ENCODE measurements around the gene ATXN10.

ATXN10 gene

DNA sequence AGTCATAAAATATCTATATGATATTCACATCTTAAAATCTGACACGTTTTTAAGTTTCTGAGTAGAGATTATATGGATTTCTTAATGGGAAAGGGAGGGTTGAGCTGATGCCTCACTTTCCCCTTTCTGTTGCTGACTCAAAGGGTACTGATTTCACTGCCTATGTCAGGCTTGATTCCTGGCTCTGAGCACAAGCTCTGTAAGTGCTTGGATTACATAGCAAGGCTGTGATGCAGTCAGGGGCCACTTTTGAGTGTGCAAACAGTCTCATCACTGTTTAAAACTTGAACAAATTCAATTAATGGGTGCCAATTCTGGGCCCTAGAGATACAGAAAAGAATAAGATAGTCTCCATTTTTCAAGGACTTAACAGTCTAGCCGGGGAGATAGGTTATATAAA lies 14.4 kb downstream of the ATXN10 start:
- H3K36me3 ChIP-seq (ENCODE audit: control insufficient read depth in 5 of 5, insufficient read depth in 5 of 5, low read length in 5 of 5), result peaks cover 0 to 13% (median 4%) of the 10 kb centered on the region in 5 donors
- no peaks in the 10 kb centered on the region for H3K27me3 ChIP-seq (ENCODE audit: control insufficient read depth in 5 of 5, insufficient read depth in 4 of 5, low read length in 5 of 5)
- H3K9ac ChIP-seq (ENCODE audit: low read length in 5 of 5), result no peak overlapping the region
- H3K27ac ChIP-seq (ENCODE audit: low read depth, low read length), result no peak overlapping the region
- no peak overlapping the region for H3K4me3 ChIP-seq (ENCODE audit: low read depth in 1 of 5, low read length in 5 of 5)
- H3K4me1 ChIP-seq (ENCODE audit: control insufficient read depth in 5 of 5, insufficient read depth in 5 of 5, low read length in 5 of 5), result peaks cover 0 to 32% (median 20%) of the 10 kb centered on the region in 5 donors
- H3K9me3 ChIP-seq (ENCODE audit: control insufficient read depth in 5 of 5, low read length in 5 of 5), result no peaks in the 10 kb centered on the region

DNA sequence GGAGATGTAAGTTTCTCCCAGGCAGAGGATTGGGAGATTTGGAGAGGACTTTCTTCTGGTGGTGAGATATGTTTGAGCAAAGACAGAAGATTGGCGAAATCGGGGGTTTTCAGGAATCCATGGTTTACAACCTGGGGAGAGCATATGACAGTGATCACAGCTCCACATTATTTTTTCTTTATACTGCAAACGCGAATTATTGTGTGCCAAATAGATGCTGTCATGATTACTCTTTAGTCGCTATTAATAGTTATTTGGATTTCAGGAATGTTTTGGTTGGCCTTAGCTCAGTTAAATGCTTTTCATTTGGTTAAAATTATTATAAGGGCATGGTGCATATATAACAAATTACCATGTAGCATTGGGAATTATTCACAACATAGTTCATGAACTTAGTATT lies 15.2 kb downstream of the ATXN10 start:
- no peak overlapping the region for H3K4me3 ChIP-seq (ENCODE audit: low read depth in 1 of 5, low read length in 5 of 5)
- no peak overlapping the region for H3K9ac ChIP-seq (ENCODE audit: low read length in 5 of 5)
- peaks cover 0 to 32% (median 19%) of the 10 kb centered on the region in 5 donors for H3K4me1 ChIP-seq (ENCODE audit: control insufficient read depth in 5 of 5, insufficient read depth in 5 of 5, low read length in 5 of 5)

DNA sequence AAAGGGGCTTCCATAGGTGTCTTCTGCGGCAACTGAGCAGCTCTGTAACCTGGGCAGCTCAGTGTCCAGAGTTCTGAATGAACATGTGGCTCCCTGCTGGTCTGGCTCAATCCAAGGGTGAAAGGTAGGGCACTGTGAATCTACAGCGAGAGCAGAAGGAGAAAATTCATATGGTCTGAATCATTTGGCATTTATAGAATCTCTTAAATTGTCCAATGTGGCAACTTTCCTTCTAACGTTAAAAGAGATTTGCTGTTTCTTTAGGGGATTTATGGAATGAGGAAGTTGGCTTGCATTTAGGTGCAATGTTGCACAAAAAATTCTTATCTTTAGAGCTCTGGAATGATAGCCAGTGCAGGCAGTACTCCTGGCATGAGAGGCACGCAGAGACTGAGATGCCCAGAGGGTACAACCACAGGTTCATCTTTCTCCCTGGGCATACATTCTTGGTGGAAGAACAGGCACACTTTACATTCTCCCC lies 17.0 kb downstream of the ATXN10 start:
- peaks cover 0 to 31% (median 17%) of the 10 kb centered on the region in 5 donors for H3K4me1 ChIP-seq (ENCODE audit: control insufficient read depth in 5 of 5, insufficient read depth in 5 of 5, low read length in 5 of 5)
- no peak overlapping the region for H3K4me3 ChIP-seq (ENCODE audit: low read depth in 1 of 5, low read length in 5 of 5)
- H3K27ac ChIP-seq (ENCODE audit: low read depth, low read length), result no peak overlapping the region
- H3K27me3 ChIP-seq (ENCODE audit: control insufficient read depth in 5 of 5, insufficient read depth in 4 of 5, low read length in 5 of 5), result no peaks in the 10 kb centered on the region
- no peaks in the 10 kb centered on the region for H3K9me3 ChIP-seq (ENCODE audit: control insufficient read depth in 5 of 5, low read length in 5 of 5)
- H3K9ac ChIP-seq (ENCODE audit: low read length in 5 of 5), result no peak overlapping the region
- H3K36me3 ChIP-seq (ENCODE audit: control insufficient read depth in 5 of 5, insufficient read depth in 5 of 5, low read length in 5 of 5), result peaks cover 4 to 30% (median 15%) of the 10 kb centered on the region in 5 donors

More for the DNA sequence above, 15.2 kb downstream of the ATXN10 start:
- H3K9me3 ChIP-seq (ENCODE audit: control insufficient read depth in 5 of 5, low read length in 5 of 5), result no peaks in the 10 kb centered on the region
- H3K36me3 ChIP-seq (ENCODE audit: control insufficient read depth in 5 of 5, insufficient read depth in 5 of 5, low read length in 5 of 5), result peaks cover 0 to 20% (median 6%) of the 10 kb centered on the region in 5 donors
- no peaks in the 10 kb centered on the region for H3K27me3 ChIP-seq (ENCODE audit: control insufficient read depth in 5 of 5, insufficient read depth in 4 of 5, low read length in 5 of 5)
- no peak overlapping the region for H3K27ac ChIP-seq (ENCODE audit: low read depth, low read length)

DNA sequence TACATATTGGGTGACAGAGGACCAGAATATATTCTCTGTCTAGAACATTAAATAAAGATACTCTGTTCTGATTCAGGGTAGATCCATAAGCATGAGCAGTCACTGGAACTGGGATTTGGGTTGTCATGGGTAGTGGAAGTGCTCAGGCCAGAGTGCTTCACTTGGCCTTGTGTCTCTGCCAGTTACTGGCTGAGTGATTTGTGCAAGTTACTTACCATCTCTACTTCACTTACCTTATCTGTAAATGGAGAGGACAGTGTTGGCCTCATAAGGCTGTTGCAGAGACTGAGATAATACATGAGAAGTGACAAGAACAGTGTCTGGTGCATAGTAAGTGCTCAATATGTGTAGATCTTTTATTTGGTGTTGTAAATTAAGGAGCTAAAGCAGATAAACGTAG lies 17.6 kb downstream of the ATXN10 start:
- Histone ChIP-seq H3K27ac (ENCODE audit: low read depth, low read length) (no peak overlapping the region), H3K9me3 (ENCODE audit: control insufficient read depth in 5 of 5, low read length in 5 of 5) (no peaks in the 10 kb centered on the region), H3K9ac (ENCODE audit: low read length in 5 of 5) (no peak overlapping the region), H3K36me3 (ENCODE audit: control insufficient read depth in 5 of 5, insufficient read depth in 5 of 5, low read length in 5 of 5) (peaks cover 4 to 35% (median 18%) of the 10 kb centered on the region in 5 donors), H3K27me3 (ENCODE audit: control insufficient read depth in 5 of 5, insufficient read depth in 4 of 5, low read length in 5 of 5) (no peaks in the 10 kb centered on the region), H3K4me1 (ENCODE audit: control insufficient read depth in 5 of 5, insufficient read depth in 5 of 5, low read length in 5 of 5) (peaks cover 0 to 25% (median 15%) of the 10 kb centered on the region in 5 donors), H3K4me3 (ENCODE audit: low read depth in 1 of 5, low read length in 5 of 5) (no peak overlapping the region)

DNA sequence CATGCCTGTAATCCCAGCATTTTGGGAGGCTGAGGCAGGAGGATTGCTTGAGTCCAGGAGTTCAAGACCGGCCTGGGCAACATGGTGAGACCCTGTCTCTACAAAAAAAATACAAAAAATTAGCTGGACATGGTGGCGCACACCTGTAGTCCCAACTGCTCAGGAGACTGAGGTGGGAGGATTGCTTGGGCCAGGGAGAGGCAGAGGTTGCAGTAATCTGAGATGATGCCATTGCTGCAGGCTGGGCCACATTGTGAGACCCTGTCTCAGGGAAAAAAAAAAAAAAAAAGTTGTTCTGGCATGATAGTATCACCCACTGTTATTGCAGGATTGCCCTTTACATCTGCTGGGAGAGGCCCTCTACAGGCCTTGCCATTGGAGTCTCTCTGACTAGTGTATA lies 18.4 kb downstream of the ATXN10 start:
- H3K27me3 ChIP-seq (ENCODE audit: control insufficient read depth in 5 of 5, insufficient read depth in 4 of 5, low read length in 5 of 5), result no peaks in the 10 kb centered on the region
- H3K9me3 ChIP-seq (ENCODE audit: control insufficient read depth in 5 of 5, low read length in 5 of 5), result no peaks in the 10 kb centered on the region
- peaks cover 0 to 22% (median 15%) of the 10 kb centered on the region in 5 donors for H3K4me1 ChIP-seq (ENCODE audit: control insufficient read depth in 5 of 5, insufficient read depth in 5 of 5, low read length in 5 of 5)
- no peak overlapping the region for H3K27ac ChIP-seq (ENCODE audit: low read depth, low read length)
- peaks cover 4 to 35% (median 18%) of the 10 kb centered on the region in 5 donors for H3K36me3 ChIP-seq (ENCODE audit: control insufficient read depth in 5 of 5, insufficient read depth in 5 of 5, low read length in 5 of 5)
- H3K9ac ChIP-seq (ENCODE audit: low read length in 5 of 5), result no peak overlapping the region
- H3K4me3 ChIP-seq (ENCODE audit: low read depth in 1 of 5, low read length in 5 of 5), result no peak overlapping the region

DNA sequence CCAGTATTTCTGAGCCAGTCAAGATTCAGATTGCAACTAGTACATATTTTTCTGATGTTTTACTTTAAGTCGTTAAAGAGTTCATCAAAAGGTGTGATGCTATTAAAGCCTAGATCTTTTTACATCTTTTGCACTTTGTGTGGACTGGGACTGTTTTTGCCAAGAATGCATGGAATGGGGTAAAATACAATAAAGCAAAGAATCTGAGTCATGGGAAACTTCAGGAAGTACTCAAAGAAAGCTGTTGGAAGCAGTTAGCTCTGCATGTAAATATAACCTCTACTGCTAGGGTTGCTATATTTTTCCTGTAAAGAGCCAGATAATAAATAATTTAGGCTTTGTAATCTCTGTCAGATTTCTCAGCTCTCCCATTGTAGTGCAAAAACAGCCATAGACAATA lies 20.9 kb downstream of the ATXN10 start:
- Histone ChIP-seq H3K4me1 (ENCODE audit: control insufficient read depth in 5 of 5, insufficient read depth in 5 of 5, low read length in 5 of 5) (peaks cover 0 to 15% (median 8%) of the 10 kb centered on the region in 5 donors), H3K27me3 (ENCODE audit: control insufficient read depth in 5 of 5, insufficient read depth in 4 of 5, low read length in 5 of 5) (no peaks in the 10 kb centered on the region), H3K36me3 (ENCODE audit: control insufficient read depth in 5 of 5, insufficient read depth in 5 of 5, low read length in 5 of 5) (peaks cover 4 to 38% (median 19%) of the 10 kb centered on the region in 5 donors), H3K9ac (ENCODE audit: low read length in 5 of 5) (no peak overlapping the region), H3K9me3 (ENCODE audit: control insufficient read depth in 5 of 5, low read length in 5 of 5) (no peaks in the 10 kb centered on the region), H3K27ac (ENCODE audit: low read depth, low read length) (no peak overlapping the region), H3K4me3 (ENCODE audit: low read depth in 1 of 5, low read length in 5 of 5) (no peak overlapping the region)

DNA sequence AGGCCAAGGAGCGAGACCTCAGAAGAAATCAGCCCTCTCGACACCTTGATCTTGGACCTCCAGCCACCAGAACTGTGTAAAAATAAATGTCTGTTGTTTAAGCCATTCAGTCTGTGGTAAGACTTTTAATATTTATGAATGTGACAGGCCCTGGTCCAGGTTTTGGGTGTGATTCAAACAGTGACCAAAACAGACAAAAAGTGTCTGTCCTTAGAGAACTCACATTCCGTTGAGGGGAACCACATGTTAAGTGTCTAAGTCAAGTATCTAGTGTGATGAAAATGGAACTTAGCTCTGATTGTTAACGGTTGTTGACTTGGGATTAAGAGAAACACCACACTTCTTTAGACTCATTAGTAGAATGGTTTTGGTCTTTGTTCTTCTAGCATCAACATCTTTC lies 22.2 kb downstream of the ATXN10 start:
- Histone ChIP-seq H3K4me1 (ENCODE audit: control insufficient read depth in 5 of 5, insufficient read depth in 5 of 5, low read length in 5 of 5) (peaks cover 0 to 4% (median 2%) of the 10 kb centered on the region in 5 donors), H3K27me3 (ENCODE audit: control insufficient read depth in 5 of 5, insufficient read depth in 4 of 5, low read length in 5 of 5) (no peaks in the 10 kb centered on the region), H3K9me3 (ENCODE audit: control insufficient read depth in 5 of 5, low read length in 5 of 5) (no peaks in the 10 kb centered on the region), H3K4me3 (ENCODE audit: low read depth in 1 of 5, low read length in 5 of 5) (no peak overlapping the region), H3K9ac (ENCODE audit: low read length in 5 of 5) (no peak overlapping the region), H3K27ac (ENCODE audit: low read depth, low read length) (no peak overlapping the region), H3K36me3 (ENCODE audit: control insufficient read depth in 5 of 5, insufficient read depth in 5 of 5, low read length in 5 of 5) (peaks cover 7 to 42% (median 19%) of the 10 kb centered on the region in 5 donors)

DNA sequence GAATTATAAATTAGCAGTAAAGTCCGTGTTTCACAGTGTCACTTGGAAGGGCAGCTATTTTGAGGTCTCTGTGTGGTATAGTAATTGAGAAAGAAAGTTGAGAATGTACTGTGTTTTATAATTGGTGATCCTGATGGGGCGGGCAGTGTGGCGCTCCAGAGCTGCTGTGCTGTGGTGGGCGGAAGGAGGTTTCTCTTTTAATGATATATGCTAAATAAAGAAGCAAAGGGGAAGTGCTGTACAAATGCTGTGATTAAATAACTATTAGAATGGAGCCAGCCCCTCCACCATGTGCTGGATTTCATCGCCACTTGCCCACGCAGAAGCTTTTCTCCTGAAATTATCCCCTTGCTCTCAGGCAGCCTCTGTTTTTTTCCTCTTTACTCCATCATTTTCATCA lies 24.6 kb downstream of the ATXN10 start:
- no peaks in the 10 kb centered on the region for H3K4me1 ChIP-seq (ENCODE audit: control insufficient read depth in 5 of 5, insufficient read depth in 5 of 5, low read length in 5 of 5)
- no peaks in the 10 kb centered on the region for H3K27me3 ChIP-seq (ENCODE audit: control insufficient read depth in 5 of 5, insufficient read depth in 4 of 5, low read length in 5 of 5)
- peaks cover 14 to 40% (median 27%) of the 10 kb centered on the region in 5 donors for H3K36me3 ChIP-seq (ENCODE audit: control insufficient read depth in 5 of 5, insufficient read depth in 5 of 5, low read length in 5 of 5)
- no peak overlapping the region for H3K27ac ChIP-seq (ENCODE audit: low read depth, low read length)
- H3K9ac ChIP-seq (ENCODE audit: low read length in 5 of 5), result no peak overlapping the region
- no peak overlapping the region for H3K4me3 ChIP-seq (ENCODE audit: low read depth in 1 of 5, low read length in 5 of 5)
- H3K9me3 ChIP-seq (ENCODE audit: control insufficient read depth in 5 of 5, low read length in 5 of 5), result no peaks in the 10 kb centered on the region

DNA sequence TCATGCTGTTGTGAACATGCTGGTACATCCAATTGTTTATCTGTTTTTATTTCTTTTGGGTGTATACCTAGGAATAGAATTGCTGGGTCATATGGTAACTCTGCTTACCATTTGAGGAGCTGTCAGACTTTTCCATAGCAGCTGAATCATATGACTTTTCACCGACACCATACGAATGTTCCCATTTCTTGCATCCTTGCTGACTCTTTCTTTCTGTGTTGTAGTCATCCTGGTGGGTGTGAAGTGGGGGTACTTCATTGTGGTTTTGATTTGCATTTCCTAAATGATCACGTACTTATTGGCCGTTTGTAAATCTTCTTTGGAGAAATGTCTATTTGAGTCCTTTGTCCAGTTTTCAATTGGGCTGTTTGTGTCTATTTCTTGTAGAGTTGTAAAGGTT lies 26.5 kb downstream of the ATXN10 start:
- Histone ChIP-seq H3K27me3 (ENCODE audit: control insufficient read depth in 5 of 5, insufficient read depth in 4 of 5, low read length in 5 of 5) (no peaks in the 10 kb centered on the region), H3K9ac (ENCODE audit: low read length in 5 of 5) (no peak overlapping the region), H3K9me3 (ENCODE audit: control insufficient read depth in 5 of 5, low read length in 5 of 5) (no peaks in the 10 kb centered on the region), H3K4me3 (ENCODE audit: low read depth in 1 of 5, low read length in 5 of 5) (no peak overlapping the region), H3K4me1 (ENCODE audit: control insufficient read depth in 5 of 5, insufficient read depth in 5 of 5, low read length in 5 of 5) (no peaks in the 10 kb centered on the region), H3K27ac (ENCODE audit: low read depth, low read length) (no peak overlapping the region), H3K36me3 (ENCODE audit: control insufficient read depth in 5 of 5, insufficient read depth in 5 of 5, low read length in 5 of 5) (peaks cover 18 to 44% (median 28%) of the 10 kb centered on the region in 5 donors)

DNA sequence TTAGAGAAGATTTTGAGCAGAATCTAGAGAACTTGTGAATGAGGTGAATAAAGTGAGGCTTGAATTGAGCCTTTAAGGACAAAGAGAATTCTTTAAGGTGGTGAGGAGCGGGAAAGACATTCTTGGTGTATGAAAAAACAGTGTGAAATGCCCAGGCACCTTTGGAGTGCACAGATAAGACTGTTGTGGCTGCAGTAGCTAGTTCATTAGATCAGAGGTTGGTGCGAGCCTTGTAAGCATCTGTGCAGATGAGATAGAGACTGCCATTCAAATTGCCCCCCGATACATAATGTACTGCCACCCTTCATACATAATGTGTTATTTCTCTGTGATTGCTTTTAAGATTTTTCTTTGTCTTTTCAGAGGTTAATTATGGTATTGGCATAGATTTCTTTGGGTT lies 31.3 kb downstream of the ATXN10 start:
- H3K27ac ChIP-seq (ENCODE audit: low read depth, low read length), result no peak overlapping the region
- H3K9ac ChIP-seq (ENCODE audit: low read length in 5 of 5), result no peak overlapping the region
- H3K9me3 ChIP-seq (ENCODE audit: control insufficient read depth in 5 of 5, low read length in 5 of 5), result no peaks in the 10 kb centered on the region
- no peak overlapping the region for H3K4me3 ChIP-seq (ENCODE audit: low read depth in 1 of 5, low read length in 5 of 5)
- H3K4me1 ChIP-seq (ENCODE audit: control insufficient read depth in 5 of 5, insufficient read depth in 5 of 5, low read length in 5 of 5), result no peaks in the 10 kb centered on the region
- no peaks in the 10 kb centered on the region for H3K27me3 ChIP-seq (ENCODE audit: control insufficient read depth in 5 of 5, insufficient read depth in 4 of 5, low read length in 5 of 5)
- H3K36me3 ChIP-seq (ENCODE audit: control insufficient read depth in 5 of 5, insufficient read depth in 5 of 5, low read length in 5 of 5), result peaks cover 19 to 42% (median 28%) of the 10 kb centered on the region in 5 donors
